GM12878 (cell line): ENCODE measurements around the gene NR2F1.

Source experiments
- CUX1 ChIP-seq: IDR thresholded peaks from 2 replicates; pipeline ENCODE4 v1.6.1; 2012; ENCODE audit warnings: improper control_type of control experiment, low read depth, low read length; ENCODE audit not compliant: insufficient replicate concordance
- FOS ChIP-seq: IDR thresholded peaks from 3 replicates; pipeline ENCODE4 v1.6.1; 2011; ENCODE audit warnings: borderline replicate concordance; ENCODE audit not compliant: insufficient read length; ENCODE audit errors: extremely low read depth
- FOXM1 ChIP-seq: IDR thresholded peaks from 2 replicates; pipeline ENCODE4 v1.6.1; 2012; ENCODE audit warnings: low read depth, mild to moderate bottlenecking, inconsistent platforms, low read length, moderate library complexity
- JUNB ChIP-seq: IDR thresholded peaks from 2 replicates; pipeline ENCODE4 v1.6.1; 2016; ENCODE audit warnings: antibody characterized with exemption, mild to moderate bottlenecking
- NFIC ChIP-seq: IDR thresholded peaks from 2 replicates; pipeline ENCODE4 v1.6.1; 2012; ENCODE audit warnings: low read depth, mild to moderate bottlenecking, inconsistent platforms, low read length, moderate library complexity
- PAX8 ChIP-seq: fragments of 450-650 bp; IDR thresholded peaks from 2 replicates; pipeline ENCODE4 v1.6.1; 2017; ENCODE audit warnings: mild to moderate bottlenecking, moderate library complexity
- STAT3 ChIP-seq: IDR thresholded peaks from 2 replicates; pipeline ENCODE4 v1.6.1; 2011; ENCODE audit warnings: low read depth, low read length, improper control_type of control experiment
- SUPT20H ChIP-seq: IDR thresholded peaks from 2 replicates; pipeline ENCODE4 v1.6.1; 2011; ENCODE audit warnings: low read depth, mild to moderate bottlenecking, low read length, moderate library complexity, borderline replicate concordance; ENCODE audit not compliant: control insufficient read depth
- TBL1XR1 ChIP-seq: IDR thresholded peaks from 2 replicates; pipeline ENCODE4 v1.6.1; 2012; ENCODE audit warnings: low read depth, low read length, improper control_type of control experiment
- ZNF217 ChIP-seq: fragments of 450-650 bp; IDR thresholded peaks from 2 replicates; pipeline ENCODE4 v1.6.1; 2017; ENCODE audit warnings: antibody characterized with exemption, mild to moderate bottlenecking
- TF ChIP-seq, protein P1 (sequence below): fragments of 450-650 bp; IDR thresholded peaks from 2 replicates; pipeline ENCODE4 v1.6.1; 2014; ENCODE audit warnings: mild to moderate bottlenecking

- TF ChIP-seq FOXM1 (no peak), PAX8 (no peak), JUNB (no peak), ZNF217 (no peak), FOS (no peak), TBL1XR1 (no peak), CUX1 (no peak), SUPT20H (no peak), NFIC (no peak), STAT3 (no peak)
- TF ChIP-seq, protein P1, sequence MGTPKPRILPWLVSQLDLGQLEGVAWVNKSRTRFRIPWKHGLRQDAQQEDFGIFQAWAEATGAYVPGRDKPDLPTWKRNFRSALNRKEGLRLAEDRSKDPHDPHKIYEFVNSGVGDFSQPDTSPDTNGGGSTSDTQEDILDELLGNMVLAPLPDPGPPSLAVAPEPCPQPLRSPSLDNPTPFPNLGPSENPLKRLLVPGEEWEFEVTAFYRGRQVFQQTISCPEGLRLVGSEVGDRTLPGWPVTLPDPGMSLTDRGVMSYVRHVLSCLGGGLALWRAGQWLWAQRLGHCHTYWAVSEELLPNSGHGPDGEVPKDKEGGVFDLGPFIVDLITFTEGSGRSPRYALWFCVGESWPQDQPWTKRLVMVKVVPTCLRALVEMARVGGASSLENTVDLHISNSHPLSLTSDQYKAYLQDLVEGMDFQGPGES: no peak
Observed at GRCh38 chr5:93570294-93571113, 12.5 kb upstream of the NR2F1 start.
